GM12864 (cell line): ENCODE data around the gene HSPBAP1.
"Not testable (repeated sequence)": the region's sequence is repeated elsewhere in the genome, so short reads cannot be mapped to it uniquely, and the experiment has no call there.

Experiments
- DNase-seq: peaks from one replicate; pipeline ENCODE4 v3.0.0-alpha.2; 2011; ENCODE audit warnings: low read depth
- H3K4me3 ChIP-seq: 2 replicates; pipeline ENCODE4 v1.5.1; 2011; ENCODE audit warnings: mild to moderate bottlenecking, low read depth, low read length, control low read depth
- CTCF ChIP-seq: IDR thresholded peaks from 2 replicates; pipeline ENCODE4 v1.5.1; 2011; ENCODE audit warnings: low read depth, mild to moderate bottlenecking, moderate library complexity, low read length, control low read depth, inconsistent platforms; ENCODE audit errors: missing control alignments

The HSPBAP1 gene

GRCh38 chr3:122760453-122761271, 33.0 kb downstream of the HSPBAP1 start:
- no peak for DNase-seq
- TF ChIP-seq CTCF = no peak
- H3K4me3 ChIP-seq = no peak overlapping the region

- no peak overlapping the region for H3K4me3 ChIP-seq
- no peak for DNase-seq
- TF ChIP-seq CTCF = no peak
Measured at GRCh38 chr3:122758877-122759560, 34.6 kb downstream of the HSPBAP1 start.

GRCh38 chr3:122755491-122755890, 38.1 kb downstream of the HSPBAP1 start:
- TF ChIP-seq CTCF = no peak
- DNase-seq = no peak
- no peak overlapping the region for H3K4me3 ChIP-seq

GRCh38 chr3:122754929-122755328, 38.7 kb downstream of the HSPBAP1 start:
- no peak overlapping the region for H3K4me3 ChIP-seq
- no peak for DNase-seq
- TF ChIP-seq CTCF = peak; percentile 85

- no peak overlapping the region for H3K4me3 ChIP-seq
- TF ChIP-seq CTCF = no peak
- DNase-seq = no peak
Measured at GRCh38 chr3:122748347-122748746, 45.3 kb downstream of the HSPBAP1 start.

- not testable (repeated sequence) for DNase-seq, H3K4me3 ChIP-seq
Measured at GRCh38 chr3:122747295-122747694, 46.3 kb downstream of the HSPBAP1 start.

GRCh38 chr3:122745369-122746021, 48.1 kb downstream of the HSPBAP1 start:
- no peak for DNase-seq
- no peak overlapping the region for H3K4me3 ChIP-seq
- no peak for TF ChIP-seq CTCF
